Measurements from ENCODE around the gene ADNP2. TPM values are rescaled to one million over a fixed set of nuclear protein-coding genes. Genes with fewer than 3 reads are reported as not detected.

Gene ADNP2
- total and polyA plus RNA-seq, 2 of the 13 experiments (the other 11 are each of a cell fraction or from before 2014, with no cell fraction given): 10.8 to 25.5 TPM

DNA sequence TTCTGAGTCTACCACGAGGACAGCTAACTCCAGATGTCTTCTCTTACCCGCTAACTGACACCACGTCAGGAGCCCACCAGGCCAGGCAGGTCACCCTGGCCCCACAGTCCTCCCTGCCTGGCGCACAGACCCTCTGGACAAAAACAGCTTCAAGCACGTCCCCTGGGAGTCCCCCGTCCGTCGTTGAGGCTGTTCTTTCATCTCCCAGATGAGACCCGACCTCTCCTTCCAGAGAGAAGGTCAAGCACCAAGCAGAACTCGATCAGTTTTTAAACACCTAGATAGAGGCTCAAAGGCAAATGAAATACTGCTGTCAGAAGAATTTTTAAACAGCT, 80.4 kb downstream of the ADNP2 start:
- ChIA-PET CTCF (ENCODE audit: low intra/inter-chr PET ratio, low total read pairs) (no interaction called here), POLR2A (no interaction called here)
- Histone ChIP-seq H3K27ac (ENCODE audit: extremely low read length, insufficient read depth, low read length) (no peak overlapping the region), H3K4me3 (replicated peaks in 1 of 3; ENCODE audit: insufficient read depth in 1 of 3, low read depth in 2 of 3, low read length in 3 of 3) (no peak overlapping the region), H3K36me3 (replicated peaks in 1 of 2; ENCODE audit: control insufficient read depth in 1 of 2, insufficient read depth in 2 of 2, low read length in 2 of 2) (no peaks in the 10 kb centered on the region), H3K9me3 (ENCODE audit: low read length) (no peaks in the 10 kb centered on the region), H2AFZ (ENCODE audit: low read length) (no peak overlapping the region), H4K20me1 (ENCODE audit: insufficient read depth, low read length) (0 out of 2 replicates have a peak, but pooled peaks cover 5% of the 10 kb centered on the region), H3K4me2 (ENCODE audit: low read depth, low read length) (no peak overlapping the region), H3K79me2 (ENCODE audit: insufficient read depth, low read length) (no peaks in the 10 kb centered on the region), H3K27me3 (ENCODE audit: control insufficient read depth in 1 of 2, insufficient read depth in 2 of 2, low read length in 2 of 2) (no peaks in the 10 kb centered on the region), H3K9ac (ENCODE audit: insufficient read depth, low read depth, low read length) (no peak overlapping the region), H3K4me1 (ENCODE audit: insufficient read depth, low read length) (peaks cover 6% of the 10 kb centered on the region)
- FAIRE-seq (no peak), ATAC-seq (no peak), DNase-seq (ENCODE audit: low spot score) (no peak)
- 94% methylated on average over 10 of the region's 10 CpGs for WGBS (ENCODE audit: low lambda C conversion rate)
- no peak for TF ChIP-seq ISL2 (CRISPR knock-in tag; IDR thresholded peaks at IDR 0.05)
- TF ChIP-seq, protein P1, sequence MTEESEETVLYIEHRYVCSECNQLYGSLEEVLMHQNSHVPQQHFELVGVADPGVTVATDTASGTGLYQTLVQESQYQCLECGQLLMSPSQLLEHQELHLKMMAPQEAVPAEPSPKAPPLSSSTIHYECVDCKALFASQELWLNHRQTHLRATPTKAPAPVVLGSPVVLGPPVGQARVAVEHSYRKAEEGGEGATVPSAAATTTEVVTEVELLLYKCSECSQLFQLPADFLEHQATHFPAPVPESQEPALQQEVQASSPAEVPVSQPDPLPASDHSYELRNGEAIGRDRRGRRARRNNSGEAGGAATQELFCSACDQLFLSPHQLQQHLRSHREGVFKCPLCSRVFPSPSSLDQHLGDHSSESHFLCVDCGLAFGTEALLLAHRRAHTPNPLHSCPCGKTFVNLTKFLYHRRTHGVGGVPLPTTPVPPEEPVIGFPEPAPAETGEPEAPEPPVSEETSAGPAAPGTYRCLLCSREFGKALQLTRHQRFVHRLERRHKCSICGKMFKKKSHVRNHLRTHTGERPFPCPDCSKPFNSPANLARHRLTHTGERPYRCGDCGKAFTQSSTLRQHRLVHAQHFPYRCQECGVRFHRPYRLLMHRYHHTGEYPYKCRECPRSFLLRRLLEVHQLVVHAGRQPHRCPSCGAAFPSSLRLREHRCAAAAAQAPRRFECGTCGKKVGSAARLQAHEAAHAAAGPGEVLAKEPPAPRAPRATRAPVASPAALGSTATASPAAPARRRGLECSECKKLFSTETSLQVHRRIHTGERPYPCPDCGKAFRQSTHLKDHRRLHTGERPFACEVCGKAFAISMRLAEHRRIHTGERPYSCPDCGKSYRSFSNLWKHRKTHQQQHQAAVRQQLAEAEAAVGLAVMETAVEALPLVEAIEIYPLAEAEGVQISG (CRISPR knock-in tag; IDR thresholded peaks at IDR 0.05): no peak
- no peak for TF ChIP-seq ZNF343 (CRISPR knock-in tag; IDR thresholded peaks at IDR 0.05)
- no peak for TF ChIP-seq ZNF569 (CRISPR knock-in tag; IDR thresholded peaks at IDR 0.05; ENCODE audit: borderline replicate concordance)
- TF ChIP-seq ADNP (CRISPR knock-in tag; IDR thresholded peaks at IDR 0.05): no peak
- TF ChIP-seq SP2 (CRISPR knock-in tag; IDR thresholded peaks at IDR 0.05): no peak
- TF ChIP-seq, protein P2, sequence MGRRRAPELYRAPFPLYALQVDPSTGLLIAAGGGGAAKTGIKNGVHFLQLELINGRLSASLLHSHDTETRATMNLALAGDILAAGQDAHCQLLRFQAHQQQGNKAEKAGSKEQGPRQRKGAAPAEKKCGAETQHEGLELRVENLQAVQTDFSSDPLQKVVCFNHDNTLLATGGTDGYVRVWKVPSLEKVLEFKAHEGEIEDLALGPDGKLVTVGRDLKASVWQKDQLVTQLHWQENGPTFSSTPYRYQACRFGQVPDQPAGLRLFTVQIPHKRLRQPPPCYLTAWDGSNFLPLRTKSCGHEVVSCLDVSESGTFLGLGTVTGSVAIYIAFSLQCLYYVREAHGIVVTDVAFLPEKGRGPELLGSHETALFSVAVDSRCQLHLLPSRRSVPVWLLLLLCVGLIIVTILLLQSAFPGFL (CRISPR knock-in tag; IDR thresholded peaks at IDR 0.05): no peak
- TF ChIP-seq, protein P3, sequence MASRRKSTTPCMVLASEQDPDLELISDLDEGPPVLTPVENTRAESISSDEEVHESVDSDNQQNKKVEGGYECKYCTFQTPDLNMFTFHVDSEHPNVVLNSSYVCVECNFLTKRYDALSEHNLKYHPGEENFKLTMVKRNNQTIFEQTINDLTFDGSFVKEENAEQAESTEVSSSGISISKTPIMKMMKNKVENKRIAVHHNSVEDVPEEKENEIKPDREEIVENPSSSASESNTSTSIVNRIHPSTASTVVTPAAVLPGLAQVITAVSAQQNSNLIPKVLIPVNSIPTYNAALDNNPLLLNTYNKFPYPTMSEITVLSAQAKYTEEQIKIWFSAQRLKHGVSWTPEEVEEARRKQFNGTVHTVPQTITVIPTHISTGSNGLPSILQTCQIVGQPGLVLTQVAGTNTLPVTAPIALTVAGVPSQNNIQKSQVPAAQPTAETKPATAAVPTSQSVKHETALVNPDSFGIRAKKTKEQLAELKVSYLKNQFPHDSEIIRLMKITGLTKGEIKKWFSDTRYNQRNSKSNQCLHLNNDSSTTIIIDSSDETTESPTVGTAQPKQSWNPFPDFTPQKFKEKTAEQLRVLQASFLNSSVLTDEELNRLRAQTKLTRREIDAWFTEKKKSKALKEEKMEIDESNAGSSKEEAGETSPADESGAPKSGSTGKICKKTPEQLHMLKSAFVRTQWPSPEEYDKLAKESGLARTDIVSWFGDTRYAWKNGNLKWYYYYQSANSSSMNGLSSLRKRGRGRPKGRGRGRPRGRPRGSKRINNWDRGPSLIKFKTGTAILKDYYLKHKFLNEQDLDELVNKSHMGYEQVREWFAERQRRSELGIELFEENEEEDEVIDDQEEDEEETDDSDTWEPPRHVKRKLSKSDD (CRISPR knock-in tag; IDR thresholded peaks at IDR 0.05; ENCODE audit: low read depth): no peak
- TF ChIP-seq, protein P4, sequence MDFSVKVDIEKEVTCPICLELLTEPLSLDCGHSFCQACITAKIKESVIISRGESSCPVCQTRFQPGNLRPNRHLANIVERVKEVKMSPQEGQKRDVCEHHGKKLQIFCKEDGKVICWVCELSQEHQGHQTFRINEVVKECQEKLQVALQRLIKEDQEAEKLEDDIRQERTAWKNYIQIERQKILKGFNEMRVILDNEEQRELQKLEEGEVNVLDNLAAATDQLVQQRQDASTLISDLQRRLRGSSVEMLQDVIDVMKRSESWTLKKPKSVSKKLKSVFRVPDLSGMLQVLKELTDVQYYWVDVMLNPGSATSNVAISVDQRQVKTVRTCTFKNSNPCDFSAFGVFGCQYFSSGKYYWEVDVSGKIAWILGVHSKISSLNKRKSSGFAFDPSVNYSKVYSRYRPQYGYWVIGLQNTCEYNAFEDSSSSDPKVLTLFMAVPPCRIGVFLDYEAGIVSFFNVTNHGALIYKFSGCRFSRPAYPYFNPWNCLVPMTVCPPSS (IDR thresholded peaks at IDR 0.05): no peak
- TF ChIP-seq ZNF17 (CRISPR knock-in tag; IDR thresholded peaks at IDR 0.05): no peak
- no peak for TF ChIP-seq ZNF775 (CRISPR knock-in tag; IDR thresholded peaks at IDR 0.05; ENCODE audit: borderline replicate concordance)
- TF ChIP-seq ZSCAN9 (CRISPR knock-in tag; IDR thresholded peaks at IDR 0.05; ENCODE audit: borderline replicate concordance): no peak
- TF ChIP-seq, protein P5, sequence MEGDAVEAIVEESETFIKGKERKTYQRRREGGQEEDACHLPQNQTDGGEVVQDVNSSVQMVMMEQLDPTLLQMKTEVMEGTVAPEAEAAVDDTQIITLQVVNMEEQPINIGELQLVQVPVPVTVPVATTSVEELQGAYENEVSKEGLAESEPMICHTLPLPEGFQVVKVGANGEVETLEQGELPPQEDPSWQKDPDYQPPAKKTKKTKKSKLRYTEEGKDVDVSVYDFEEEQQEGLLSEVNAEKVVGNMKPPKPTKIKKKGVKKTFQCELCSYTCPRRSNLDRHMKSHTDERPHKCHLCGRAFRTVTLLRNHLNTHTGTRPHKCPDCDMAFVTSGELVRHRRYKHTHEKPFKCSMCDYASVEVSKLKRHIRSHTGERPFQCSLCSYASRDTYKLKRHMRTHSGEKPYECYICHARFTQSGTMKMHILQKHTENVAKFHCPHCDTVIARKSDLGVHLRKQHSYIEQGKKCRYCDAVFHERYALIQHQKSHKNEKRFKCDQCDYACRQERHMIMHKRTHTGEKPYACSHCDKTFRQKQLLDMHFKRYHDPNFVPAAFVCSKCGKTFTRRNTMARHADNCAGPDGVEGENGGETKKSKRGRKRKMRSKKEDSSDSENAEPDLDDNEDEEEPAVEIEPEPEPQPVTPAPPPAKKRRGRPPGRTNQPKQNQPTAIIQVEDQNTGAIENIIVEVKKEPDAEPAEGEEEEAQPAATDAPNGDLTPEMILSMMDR (CRISPR knock-in tag; IDR thresholded peaks at IDR 0.05): no peak
- TF ChIP-seq ZFYVE20 (CRISPR knock-in tag; IDR thresholded peaks at IDR 0.05; ENCODE audit: borderline replicate concordance, low read depth): no peak
- no peak for TF ChIP-seq JUNB (CRISPR knock-in tag; IDR thresholded peaks at IDR 0.05; ENCODE audit: borderline replicate concordance)
- intact Hi-C loops (cut with micrococcal nuclease; ENCODE audit: unreplicated experiment): no loop called here
- in situ Hi-C loops (cut with HindIII; ENCODE audit: extremely low pct_ligation_motif_present, low pct_unique_long_range_greater_than_20kb): no loop called here
- no TSS peak for BruUV-seq (replicated peaks)
